Bone marrow (tissue), 2 donors: ENCODE results near the gene SCAF4.
"Not testable (repeated sequence)": the region's sequence is repeated elsewhere in the genome, so short reads cannot be mapped to it uniquely, and the experiment has no call there.

Experiments used
- DNase-seq, 2 donors: peaks; one replicate each; lab custom pipeline; 2025; lab: John Stamatoyannopoulos, UW

Gene SCAF4

DNA sequence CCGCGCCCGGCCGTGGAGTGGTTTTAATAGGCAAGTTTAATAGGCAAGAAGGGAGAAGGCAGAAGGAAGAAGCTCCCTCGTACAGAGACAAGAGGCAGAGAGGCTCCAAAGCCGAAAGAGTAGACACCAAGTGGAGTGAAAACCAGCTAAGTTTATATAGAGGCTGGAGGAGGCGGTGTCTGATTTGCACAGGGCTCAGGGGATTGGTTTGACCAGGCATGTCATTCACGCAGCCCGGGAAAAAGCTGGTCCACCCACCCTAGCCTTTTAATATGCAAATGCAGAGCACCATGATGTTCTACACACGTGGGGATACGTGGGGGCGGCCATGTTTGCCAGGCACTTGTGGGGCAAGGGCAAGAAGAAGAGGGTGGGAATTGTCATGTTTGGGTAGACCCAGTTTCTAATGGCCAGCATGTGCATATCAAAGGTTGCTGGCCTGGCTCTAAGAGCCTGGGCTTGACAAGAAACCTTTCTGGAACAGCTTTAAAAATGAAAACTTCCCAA is 90.4 kb downstream of the SCAF4 start:
- DNase-seq: no peak

DNA sequence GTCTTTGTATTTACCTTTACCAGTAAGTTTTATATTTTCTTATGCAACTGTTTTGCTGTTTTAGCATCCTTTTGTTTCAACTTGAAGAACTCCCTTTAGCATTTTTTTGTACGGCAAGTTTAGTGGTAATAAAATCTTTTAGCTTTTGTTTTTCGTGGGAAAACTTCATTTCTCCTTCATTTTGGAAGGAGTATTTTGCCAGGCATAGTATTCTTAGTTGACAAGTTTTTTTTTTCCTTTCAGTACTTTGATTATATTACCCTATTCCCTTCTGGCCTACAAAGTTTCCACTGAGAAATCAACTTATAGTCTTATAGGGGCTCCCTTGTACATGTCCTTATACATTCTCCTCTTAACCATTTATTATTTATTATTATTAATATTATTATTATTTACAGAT is 95.0 kb downstream of the SCAF4 start:
- DNase-seq: no peak

GRCh38 chr21:31634993-31635392 is 96.9 kb downstream of the SCAF4 start:
- DNase-seq: no peak

DNA sequence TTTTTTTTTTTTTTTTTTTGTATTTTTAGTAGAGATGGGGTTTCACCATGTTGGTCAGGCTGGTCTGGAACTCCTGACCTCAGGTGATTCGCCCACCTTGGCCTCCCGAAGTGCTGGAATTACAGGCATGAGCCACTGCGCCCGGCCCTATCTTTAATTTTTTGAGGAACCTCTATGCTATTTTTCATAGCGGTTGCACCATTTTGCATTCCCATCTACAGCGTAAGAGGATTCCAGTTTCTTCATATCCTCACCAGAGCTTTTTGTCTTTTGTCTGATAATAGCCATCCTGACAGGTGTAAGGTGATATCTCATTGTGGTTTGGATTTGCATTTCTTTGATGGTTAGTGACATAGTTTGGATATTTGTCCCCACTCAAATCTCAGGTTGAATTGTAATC is 100.0 kb downstream of the SCAF4 start:
- DNase-seq: not testable (repeated sequence)

DNA sequence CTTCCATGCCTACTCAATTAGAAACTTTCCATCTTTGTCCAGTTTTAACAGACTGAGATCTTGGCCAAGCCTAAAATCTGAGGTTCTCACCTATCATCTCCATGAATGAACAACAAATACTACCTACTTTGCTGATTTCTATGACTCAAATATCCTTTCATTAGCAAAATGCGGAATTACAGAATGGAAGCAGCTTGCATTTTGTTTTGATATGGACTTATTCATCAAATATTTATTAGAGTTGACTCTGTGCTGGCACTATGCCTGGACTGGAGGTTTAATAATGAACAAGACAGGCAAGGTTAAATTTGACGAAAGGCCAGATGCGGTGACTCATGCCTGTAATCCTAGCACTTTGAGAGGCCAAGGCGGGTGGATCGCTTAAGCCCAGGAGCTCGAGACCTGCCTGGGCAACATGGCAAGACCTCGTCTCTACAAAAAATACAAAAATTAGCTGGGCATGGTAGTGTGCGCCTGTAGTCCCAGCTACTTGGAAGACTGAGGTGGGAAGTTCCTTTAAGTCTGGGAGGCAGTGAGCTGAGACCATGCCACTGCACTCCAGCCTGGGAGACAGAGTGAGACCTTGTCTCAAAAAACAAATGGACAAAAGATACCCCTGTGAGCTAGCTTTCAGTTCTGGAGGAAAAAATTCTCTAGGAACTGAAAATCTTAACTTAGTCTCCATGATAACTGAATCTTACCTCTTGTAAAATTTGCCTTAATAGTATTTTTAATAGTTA is 101.8 kb downstream of the SCAF4 start:
- no peak for DNase-seq

DNA sequence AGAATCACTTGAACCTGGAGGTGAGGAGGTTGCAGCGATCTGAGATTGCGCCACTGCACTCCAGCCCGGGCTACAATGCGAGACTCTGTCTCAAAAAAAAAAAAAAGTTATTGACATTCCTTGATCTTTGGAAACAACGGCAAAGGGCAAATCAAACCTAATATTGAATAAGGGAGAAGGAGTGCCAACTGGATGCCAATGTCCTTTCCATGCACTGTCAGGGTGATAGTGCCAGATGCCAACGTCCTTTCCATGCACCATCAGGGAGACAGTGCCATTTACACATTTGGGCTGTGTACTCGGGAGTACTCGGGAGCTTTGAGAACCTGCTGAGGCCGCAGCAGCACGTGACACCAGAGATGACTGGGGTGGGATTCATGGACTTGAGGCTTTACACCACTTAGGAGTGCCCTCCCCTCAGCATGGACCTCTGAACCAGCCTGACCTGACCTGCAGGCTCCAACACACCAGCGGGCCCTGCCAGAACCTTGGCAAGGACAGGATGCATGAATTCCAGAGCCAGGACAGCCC is 106.9 kb downstream of the SCAF4 start:
- no peak for DNase-seq

DNA sequence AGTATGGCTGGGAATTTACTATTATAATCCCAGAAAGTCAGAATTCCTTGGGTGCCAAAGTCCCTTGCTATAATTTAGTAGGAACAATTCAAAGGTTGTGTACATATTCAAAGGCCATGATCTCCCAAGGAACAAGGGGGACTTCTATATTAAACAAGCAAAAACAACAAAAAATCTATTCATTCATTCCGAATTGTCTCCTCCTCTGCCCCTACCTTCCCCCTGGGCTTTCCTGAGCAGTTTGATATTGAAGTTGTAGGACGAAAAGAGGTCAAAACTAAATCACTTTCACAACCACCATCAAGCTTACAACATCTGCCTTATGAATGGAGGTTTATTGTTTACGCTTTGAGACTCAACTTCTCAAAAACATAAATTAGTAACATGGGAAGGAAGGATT is 107.7 kb downstream of the SCAF4 start:
- no peak for DNase-seq

DNA sequence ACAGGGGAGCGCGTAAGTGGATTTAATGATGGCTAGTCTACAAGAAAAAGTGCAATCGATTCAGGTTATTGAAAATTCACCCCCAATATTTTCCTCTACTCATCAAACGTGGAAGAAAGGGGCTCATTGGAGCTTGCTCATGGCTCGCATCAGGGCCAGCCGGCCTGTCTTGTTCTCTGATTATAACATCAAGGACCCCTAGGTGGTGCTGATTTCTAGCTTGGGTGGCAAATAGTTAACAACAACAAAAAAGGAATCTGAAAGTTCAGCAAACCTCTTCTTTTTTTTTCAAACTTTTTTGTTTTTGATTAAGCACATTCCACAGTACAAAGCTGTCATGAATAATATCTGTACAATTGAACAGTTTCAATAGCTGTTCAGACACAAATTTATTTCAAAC is 108.3 kb downstream of the SCAF4 start:
- no peak for DNase-seq

GRCh38 chr21:31622397-31622796 is 109.5 kb downstream of the SCAF4 start:
- DNase-seq: no peak
